Heart right ventricle (tissue), 16 donors: ENCODE measurements around the gene VPS13D. TPM values are rescaled to one million over a fixed set of nuclear protein-coding genes. Genes with fewer than 3 reads are reported as not detected.
A peak's percentile ranks its signal among the peaks of the same experiment; 100 is the strongest.

Experiments
- ATAC-seq, 8 donors: fragments of 200-7000 bp; cut with Tn5 transposase; one replicate each; pipeline ENCODE4 v1.9.1; 2020; ENCODE audit warnings: mild to moderate bottlenecking in 8 of 8, moderate library complexity in 8 of 8, moderate number of reproducible peaks in 1 of 8
- DNase-seq, 2 donors: peaks; one replicate each; pipeline ENCODE4 v3.0.0-alpha.2; 2020
- H3K27ac ChIP-seq, 10 donors: fragments of 200-600 bp; sonication (generic) in 2 of 10; one replicate each; pipeline versions ENCODE4 v1.5.0 to v1.8.0; 2020 to 2022; ENCODE audit warnings: mild to moderate bottlenecking in 3 of 10
- H3K27me3 ChIP-seq, 7 donors: fragments of 200-600 bp; one replicate each; pipeline ENCODE4 v1.8.0; 2021 to 2022; ENCODE audit warnings: mild to moderate bottlenecking in 2 of 7
- H3K36me3 ChIP-seq, 9 donors: fragments of 200-600 bp; sonication (generic) in 1 of 9; one replicate each; pipeline versions ENCODE4 v1.5.0 to v1.8.0; 2020 to 2022; ENCODE audit warnings: mild to moderate bottlenecking in 2 of 9
- H3K4me1 ChIP-seq, 9 donors: fragments of 200-600 bp; sonication (generic) in 1 of 9; one replicate each; pipeline versions ENCODE4 v1.5.0 to v1.8.0; 2020 to 2022; ENCODE audit warnings: mild to moderate bottlenecking in 4 of 9
- H3K4me3 ChIP-seq, 10 donors: fragments of 200-600 bp; sonication (generic) in 2 of 10; one replicate each; pipeline versions ENCODE4 v1.5.0 to v1.8.0; 2020 to 2022; ENCODE audit warnings: mild to moderate bottlenecking in 7 of 10, moderate library complexity in 2 of 10
- H3K9me3 ChIP-seq, 11 donors: fragments of 200-600 bp in 10 of 11; sonication (generic) in 2 of 11; one replicate each; pipeline versions ENCODE4 v1.5.0 to v1.8.0; 2013 to 2022; ENCODE audit warnings: mild to moderate bottlenecking in 2 of 11, control low read depth in 1 of 11, moderate library complexity in 1 of 11
- WGBS, 2 donors: extraction: QIAGEN DNeasy Blood & Tissue Kit; methylation state at CpG; one replicate each; pipeline ENCODE4 v1.1.7; 2013; ENCODE audit warnings: inconsistent platforms in 1 of 2; 5-methylcytosine and 5-hydroxymethylcytosine counted together
- intact Hi-C, 10 donors: fragments of 100-400 bp; cut with DNase I; formaldehyde crosslinking; loops; one replicate each; pipeline versions ENCODE4 v1.11.1 to v1.14.2; 2022
- polyA plus RNA-seq, 2 donors: library from polyadenylated mRNA; stranded (reverse); fragments of 200-250 nt; gene quantifications; one replicate each; pipeline ENCODE4 v1.2.3, GENCODE V29; 2013
- total RNA-seq, 10 donors: library from RNA; stranded (reverse); fragmentation: NEBNext Ultra II Directional in 3 of 10; extraction: Animal tissue kit (Norgen Biotek cat#: 25700) in 3 of 10; gene quantifications; one replicate each; pipeline versions ENCODE4 v1.2.1 to v1.2.4, GENCODE V29; 2021 to 2023
- TF ChIP-seq, protein P1 (sequence below), 9 donors: fragments of 200-600 bp; sonication (generic) in 2 of 9; IDR thresholded peaks; one replicate each; pipeline versions ENCODE4 v1.5.0 to v1.8.0; 2021 to 2022; ENCODE audit warnings: antibody characterized with exemption in 9 of 9, mild to moderate bottlenecking in 5 of 9, moderate library complexity in 1 of 9
- donor health status: Arrhythmogenic right ventricular cardiomyopathy.
- donor health status: ischemic (EF 13 %, LVEDD 7.1; RV severe dilation, severe dysfunction).
- donor health status: healthy with polysubstance abuse.
- donor health status: DM: no; HTN: yes; CAD: no.
- donor health status: DM: no; HTN: no; CAD: no.
- donor health status: ischemic (EF 25% LVEDD 6.9; RV normal size, moderate dysfunction).
- donor health status: ischemic (EF 25% LVEDD 5.7; RV mildly dilated, moderate dysfunction).
- donor health status: healthy.
- donor health status: DM: yes; HTN: yes; CAD: no.
- donor health status: Ischemic cardiomyopathy.
- donor health status: ischemic (EF 35%, LVEDD 5.7; RV mildly dilated, moderate dysfunction).
- donor health status: nonischemic (EF 11% LVEDD 7.7; RV severe dilation, severe dysfunction).
- donor health status: DM: yes; HTN: yes; CAD: no.
- donor health status: PGD.
- donor health status: ischemic (EF 29% LVEDD 5.4; RV normal size, mild dysfunction).
- donor health status: nonischemic (EF 23%, LVEDD 6.1; RV moderate dilation, normal function).

The VPS13D gene
- total and polyA plus RNA-seq, 12 donors: 36.9 to 161 (median 83.3) TPM

DNA sequence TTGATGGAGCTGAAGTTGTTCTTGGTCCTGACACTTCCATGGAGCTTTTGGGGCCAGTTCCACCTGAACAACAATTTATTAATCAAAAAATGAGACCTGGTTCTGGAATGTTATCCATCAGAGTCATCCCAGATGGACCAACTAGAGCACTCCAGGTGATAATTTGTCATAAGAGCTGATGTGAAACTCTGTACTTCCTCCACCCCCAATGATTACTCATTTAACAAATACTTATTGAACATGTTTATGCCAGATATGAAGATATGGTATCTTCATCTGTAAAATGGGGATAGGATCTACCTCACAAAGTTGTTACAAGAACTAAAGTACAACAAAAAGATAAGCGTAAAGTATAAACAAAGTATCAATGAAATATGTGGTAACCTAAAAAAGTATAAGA is 153.2 kb downstream of the VPS13D start:
- no peak overlapping the region for H3K27ac ChIP-seq
- H3K27me3 ChIP-seq: no peaks in the 10 kb centered on the region
- peaks cover 0 to 96% (median 71%) of the 10 kb centered on the region in 9 donors for H3K36me3 ChIP-seq
- H3K9me3 ChIP-seq: peaks cover 0 to 18% (median 0%) of the 10 kb centered on the region in 11 donors
- peaks cover 0 to 25% (median 13%) of the 10 kb centered on the region in 9 donors for H3K4me1 ChIP-seq
- no peak for DNase-seq
- ATAC-seq: no peak
- H3K4me3 ChIP-seq: no peak overlapping the region
- intact Hi-C loops: loop anchor here in 1 of 10 donors (10.0 kb wide), 1 partner anchor 58 kb away; no protein-coding TSS in a partner anchor
- TF ChIP-seq, protein P1, sequence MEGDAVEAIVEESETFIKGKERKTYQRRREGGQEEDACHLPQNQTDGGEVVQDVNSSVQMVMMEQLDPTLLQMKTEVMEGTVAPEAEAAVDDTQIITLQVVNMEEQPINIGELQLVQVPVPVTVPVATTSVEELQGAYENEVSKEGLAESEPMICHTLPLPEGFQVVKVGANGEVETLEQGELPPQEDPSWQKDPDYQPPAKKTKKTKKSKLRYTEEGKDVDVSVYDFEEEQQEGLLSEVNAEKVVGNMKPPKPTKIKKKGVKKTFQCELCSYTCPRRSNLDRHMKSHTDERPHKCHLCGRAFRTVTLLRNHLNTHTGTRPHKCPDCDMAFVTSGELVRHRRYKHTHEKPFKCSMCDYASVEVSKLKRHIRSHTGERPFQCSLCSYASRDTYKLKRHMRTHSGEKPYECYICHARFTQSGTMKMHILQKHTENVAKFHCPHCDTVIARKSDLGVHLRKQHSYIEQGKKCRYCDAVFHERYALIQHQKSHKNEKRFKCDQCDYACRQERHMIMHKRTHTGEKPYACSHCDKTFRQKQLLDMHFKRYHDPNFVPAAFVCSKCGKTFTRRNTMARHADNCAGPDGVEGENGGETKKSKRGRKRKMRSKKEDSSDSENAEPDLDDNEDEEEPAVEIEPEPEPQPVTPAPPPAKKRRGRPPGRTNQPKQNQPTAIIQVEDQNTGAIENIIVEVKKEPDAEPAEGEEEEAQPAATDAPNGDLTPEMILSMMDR (IDR thresholded peaks at IDR 0.05): no peak
- WGBS, 2 donors: 99 to 100% methylated on average over 1 of the region's 1 CpG

GRCh38 chr1:12383786-12384185 is 154.0 kb downstream of the VPS13D start:
- Histone ChIP-seq H3K4me1 (peaks cover 0 to 25% (median 13%) of the 10 kb centered on the region in 9 donors), H3K27ac (peak overlapping the region in 1 of 10 donors; percentile 18), H3K36me3 (peaks cover 0 to 96% (median 75%) of the 10 kb centered on the region in 9 donors), H3K27me3 (no peaks in the 10 kb centered on the region), H3K9me3 (peaks cover 0 to 22% (median 0%) of the 10 kb centered on the region in 11 donors), H3K4me3 (no peak overlapping the region)
- intact Hi-C loops: loop anchor here in 1 of 10 donors (10.0 kb wide), 1 partner anchor 59 kb away; no protein-coding TSS in a partner anchor
- ATAC-seq: no peak
- WGBS, 2 donors: 91 to 98% methylated on average over 1 of the region's 1 CpG
- TF ChIP-seq, protein P1 (IDR thresholded peaks at IDR 0.05): no peak
- DNase-seq: no peak

- WGBS, 2 donors: 79 to 81% methylated on average over 8 of the region's 8 CpGs
- Histone ChIP-seq H3K9me3 (peaks cover 0 to 22% (median 0%) of the 10 kb centered on the region in 11 donors), H3K27ac (peak overlapping the region in 1 of 10 donors; percentile 18), H3K4me1 (peaks cover 0 to 22% (median 13%) of the 10 kb centered on the region in 9 donors), H3K27me3 (no peaks in the 10 kb centered on the region), H3K4me3 (no peak overlapping the region), H3K36me3 (peaks cover 0 to 96% (median 73%) of the 10 kb centered on the region in 9 donors)
- intact Hi-C loops: loop anchor here in 1 of 10 donors (10.0 kb wide), 1 partner anchor 60 kb away; no protein-coding TSS in a partner anchor
- TF ChIP-seq, protein P1 (IDR thresholded peaks at IDR 0.05): no peak
- no peak for DNase-seq
- no peak for ATAC-seq
Measured at GRCh38 chr1:12384836-12385456, 155.1 kb downstream of the VPS13D start.

- H3K4me3 ChIP-seq: no peak overlapping the region
- peaks cover 0 to 22% (median 0%) of the 10 kb centered on the region in 11 donors for H3K9me3 ChIP-seq
- WGBS, 2 donors: 97% methylated on average over 1 of the region's 1 CpG
- peak overlapping the region in 1 of 10 donors; percentile 28 for H3K27ac ChIP-seq
- DNase-seq (no peak), ATAC-seq (no peak)
- H3K27me3 ChIP-seq: no peaks in the 10 kb centered on the region
- peaks cover 0 to 10% (median 4%) of the 10 kb centered on the region in 9 donors for H3K4me1 ChIP-seq
- H3K36me3 ChIP-seq: peaks cover 0 to 98% (median 74%) of the 10 kb centered on the region in 9 donors
- intact Hi-C loops: loop anchor here in 1 of 10 donors (10.0 kb wide), 1 partner anchor 61 kb away; no protein-coding TSS in a partner anchor
- TF ChIP-seq, protein P1 (IDR thresholded peaks at IDR 0.05): no peak
Measured at GRCh38 chr1:12386130-12386529, 156.3 kb downstream of the VPS13D start.
